GM12878 (cell line): ENCODE data around the gene USP11.

ENCODE experiments used
- CBFB ChIP-seq: IDR thresholded peaks from 2 replicates; pipeline ENCODE4 v1.6.1; 2016; ENCODE audit warnings: antibody characterized with exemption, low read depth
- CREB1 ChIP-seq: IDR thresholded peaks from 2 replicates; pipeline ENCODE4 v1.6.1; 2012; ENCODE audit warnings: low read depth, mild to moderate bottlenecking, inconsistent platforms
- CREM ChIP-seq: IDR thresholded peaks from 2 replicates; pipeline ENCODE4 v1.6.1; 2014; ENCODE audit warnings: antibody characterized with exemption, low read depth
- EP300 ChIP-seq, 2 experiments: fragments of 150-350 bp in 1 of 2; IDR thresholded peaks; 2 replicates each; pipeline ENCODE4 v1.6.1; 2011 to 2012; ENCODE audit warnings: low read depth in 2 of 2, low read length in 2 of 2, borderline replicate concordance in 1 of 2, improper control_type of control experiment in 1 of 2, inconsistent platforms in 1 of 2; ENCODE audit not compliant: control insufficient read depth in 1 of 2
- NBN ChIP-seq: fragments of 450-650 bp; IDR thresholded peaks from 2 replicates; pipeline ENCODE4 v1.6.1; 2016
- NFIC ChIP-seq: IDR thresholded peaks from 2 replicates; pipeline ENCODE4 v1.6.1; 2012; ENCODE audit warnings: low read depth, mild to moderate bottlenecking, inconsistent platforms, low read length, moderate library complexity
- POLR2A ChIP-seq: IDR thresholded peaks from 2 replicates; pipeline ENCODE4 v1.6.1; 2011; ENCODE audit warnings: low read depth, mild to moderate bottlenecking, low read length
- RAD21 ChIP-seq: IDR thresholded peaks from 2 replicates; pipeline ENCODE4 v1.6.1; 2011; ENCODE audit warnings: mild to moderate bottlenecking, low read depth, low read length, moderate library complexity; ENCODE audit not compliant: insufficient read depth
- TF ChIP-seq, protein P1 (sequence below), 3 experiments: IDR thresholded peaks in 2 of 3; conservative IDR thresholded peaks in 1 of 3; 2 replicates each; pipeline ENCODE4 v1.5.1; 2011; ENCODE audit warnings: low read depth in 3 of 3, low read length in 3 of 3, mild to moderate bottlenecking in 3 of 3, control low read depth in 2 of 3, moderate library complexity in 2 of 3, inconsistent platforms in 1 of 3, mixed read lengths in 1 of 3; ENCODE audit not compliant: control insufficient read depth in 2 of 3, insufficient read depth in 1 of 3; ENCODE audit errors: extremely low read depth in 1 of 3
- TF ChIP-seq, protein P2 (sequence below): IDR thresholded peaks from 2 replicates; pipeline ENCODE4 v1.6.1; 2012; ENCODE audit warnings: improper control_type of control experiment, low read depth, low read length; ENCODE audit not compliant: insufficient replicate concordance

DNA sequence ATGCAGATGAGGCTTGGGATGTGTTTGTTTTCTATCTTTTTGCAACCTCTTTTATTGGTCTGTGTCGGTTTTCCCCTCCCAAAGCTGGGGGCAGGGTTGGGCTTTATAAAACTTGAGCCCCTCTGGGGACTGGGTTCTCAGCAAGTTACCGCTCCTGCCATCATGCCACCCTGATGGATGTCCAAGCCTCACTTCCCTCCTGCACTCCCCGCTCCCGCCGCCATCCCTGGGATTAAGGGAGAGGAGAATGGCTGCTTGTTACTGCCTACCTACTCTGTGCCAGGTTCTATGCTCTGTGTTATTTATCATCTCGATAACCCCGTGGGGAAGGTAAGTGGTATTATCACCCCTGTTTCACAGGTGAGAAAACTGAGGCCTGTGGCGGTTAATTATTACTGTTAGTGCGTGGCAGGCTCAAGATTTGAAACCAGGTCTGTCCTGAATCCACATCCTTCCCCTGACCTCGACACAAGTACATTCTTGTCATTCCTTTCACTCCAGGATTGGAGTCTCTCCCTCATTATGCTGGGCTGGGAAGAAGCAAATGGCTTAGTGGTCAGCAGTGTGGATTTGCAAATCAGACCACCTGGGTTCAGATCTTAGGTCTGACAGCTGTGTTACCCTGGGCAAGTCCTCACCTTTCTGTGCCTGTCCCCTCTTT, 34.7 kb upstream of the USP11 start:
- TF ChIP-seq, protein P1, sequence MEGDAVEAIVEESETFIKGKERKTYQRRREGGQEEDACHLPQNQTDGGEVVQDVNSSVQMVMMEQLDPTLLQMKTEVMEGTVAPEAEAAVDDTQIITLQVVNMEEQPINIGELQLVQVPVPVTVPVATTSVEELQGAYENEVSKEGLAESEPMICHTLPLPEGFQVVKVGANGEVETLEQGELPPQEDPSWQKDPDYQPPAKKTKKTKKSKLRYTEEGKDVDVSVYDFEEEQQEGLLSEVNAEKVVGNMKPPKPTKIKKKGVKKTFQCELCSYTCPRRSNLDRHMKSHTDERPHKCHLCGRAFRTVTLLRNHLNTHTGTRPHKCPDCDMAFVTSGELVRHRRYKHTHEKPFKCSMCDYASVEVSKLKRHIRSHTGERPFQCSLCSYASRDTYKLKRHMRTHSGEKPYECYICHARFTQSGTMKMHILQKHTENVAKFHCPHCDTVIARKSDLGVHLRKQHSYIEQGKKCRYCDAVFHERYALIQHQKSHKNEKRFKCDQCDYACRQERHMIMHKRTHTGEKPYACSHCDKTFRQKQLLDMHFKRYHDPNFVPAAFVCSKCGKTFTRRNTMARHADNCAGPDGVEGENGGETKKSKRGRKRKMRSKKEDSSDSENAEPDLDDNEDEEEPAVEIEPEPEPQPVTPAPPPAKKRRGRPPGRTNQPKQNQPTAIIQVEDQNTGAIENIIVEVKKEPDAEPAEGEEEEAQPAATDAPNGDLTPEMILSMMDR (IDR thresholded peaks at IDR 0.05 in 2 of 3, conservative IDR thresholded peaks at IDR 0.05 in 1 of 3; ENCODE audit: control insufficient read depth in 2 of 3, extremely low read depth in 1 of 3, insufficient read depth in 1 of 3, low read depth in 3 of 3, low read length in 3 of 3): no peak
- TF ChIP-seq CREB1 (no peak), NBN (no peak), RAD21 (no peak), POLR2A (no peak), CREM (no peak), NFIC (no peak), CBFB (no peak), EP300 (IDR thresholded peaks at IDR 0.05; ENCODE audit: borderline replicate concordance in 1 of 2, control insufficient read depth in 1 of 2, low read depth in 2 of 2, low read length in 2 of 2) (no peak)
- TF ChIP-seq, protein P2, sequence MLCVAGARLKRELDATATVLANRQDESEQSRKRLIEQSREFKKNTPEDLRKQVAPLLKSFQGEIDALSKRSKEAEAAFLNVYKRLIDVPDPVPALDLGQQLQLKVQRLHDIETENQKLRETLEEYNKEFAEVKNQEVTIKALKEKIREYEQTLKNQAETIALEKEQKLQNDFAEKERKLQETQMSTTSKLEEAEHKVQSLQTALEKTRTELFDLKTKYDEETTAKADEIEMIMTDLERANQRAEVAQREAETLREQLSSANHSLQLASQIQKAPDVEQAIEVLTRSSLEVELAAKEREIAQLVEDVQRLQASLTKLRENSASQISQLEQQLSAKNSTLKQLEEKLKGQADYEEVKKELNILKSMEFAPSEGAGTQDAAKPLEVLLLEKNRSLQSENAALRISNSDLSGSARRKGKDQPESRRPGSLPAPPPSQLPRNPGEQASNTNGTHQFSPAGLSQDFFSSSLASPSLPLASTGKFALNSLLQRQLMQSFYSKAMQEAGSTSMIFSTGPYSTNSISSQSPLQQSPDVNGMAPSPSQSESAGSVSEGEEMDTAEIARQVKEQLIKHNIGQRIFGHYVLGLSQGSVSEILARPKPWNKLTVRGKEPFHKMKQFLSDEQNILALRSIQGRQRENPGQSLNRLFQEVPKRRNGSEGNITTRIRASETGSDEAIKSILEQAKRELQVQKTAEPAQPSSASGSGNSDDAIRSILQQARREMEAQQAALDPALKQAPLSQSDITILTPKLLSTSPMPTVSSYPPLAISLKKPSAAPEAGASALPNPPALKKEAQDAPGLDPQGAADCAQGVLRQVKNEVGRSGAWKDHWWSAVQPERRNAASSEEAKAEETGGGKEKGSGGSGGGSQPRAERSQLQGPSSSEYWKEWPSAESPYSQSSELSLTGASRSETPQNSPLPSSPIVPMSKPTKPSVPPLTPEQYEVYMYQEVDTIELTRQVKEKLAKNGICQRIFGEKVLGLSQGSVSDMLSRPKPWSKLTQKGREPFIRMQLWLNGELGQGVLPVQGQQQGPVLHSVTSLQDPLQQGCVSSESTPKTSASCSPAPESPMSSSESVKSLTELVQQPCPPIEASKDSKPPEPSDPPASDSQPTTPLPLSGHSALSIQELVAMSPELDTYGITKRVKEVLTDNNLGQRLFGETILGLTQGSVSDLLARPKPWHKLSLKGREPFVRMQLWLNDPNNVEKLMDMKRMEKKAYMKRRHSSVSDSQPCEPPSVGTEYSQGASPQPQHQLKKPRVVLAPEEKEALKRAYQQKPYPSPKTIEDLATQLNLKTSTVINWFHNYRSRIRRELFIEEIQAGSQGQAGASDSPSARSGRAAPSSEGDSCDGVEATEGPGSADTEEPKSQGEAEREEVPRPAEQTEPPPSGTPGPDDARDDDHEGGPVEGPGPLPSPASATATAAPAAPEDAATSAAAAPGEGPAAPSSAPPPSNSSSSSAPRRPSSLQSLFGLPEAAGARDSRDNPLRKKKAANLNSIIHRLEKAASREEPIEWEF: no peak
